Lower lobe of right lung (tissue), 2 donors: ENCODE data around the gene CEP131. TPM values are rescaled to one million over a fixed set of nuclear protein-coding genes. Genes with fewer than 3 reads are reported as not detected.
A peak's percentile ranks its signal among the peaks of the same experiment; 100 is the strongest.

Source experiments
- ATAC-seq, 2 donors: fragments of 200-7000 bp; cut with Tn5 transposase; one replicate each; pipeline ENCODE4 v1.9.1; 2020 to 2022; ENCODE audit warnings: mild to moderate bottlenecking in 2 of 2, moderate library complexity in 2 of 2
- DNase-seq: peaks from one replicate; pipeline ENCODE4 v3.0.0-alpha.2; 2020
- H3K27ac ChIP-seq: fragments of 200-600 bp; one replicate; pipeline ENCODE4 v1.8.0; 2022
- H3K27me3 ChIP-seq: fragments of 200-600 bp; one replicate; pipeline ENCODE4 v1.8.0; 2022; ENCODE audit warnings: low read depth
- H3K36me3 ChIP-seq: fragments of 200-600 bp; one replicate; pipeline ENCODE4 v1.8.0; 2022; ENCODE audit warnings: mild to moderate bottlenecking
- H3K4me1 ChIP-seq: fragments of 200-600 bp; one replicate; pipeline ENCODE4 v1.8.0; 2022
- H3K4me3 ChIP-seq: fragments of 200-600 bp; one replicate; pipeline ENCODE4 v1.8.0; 2022; ENCODE audit warnings: mild to moderate bottlenecking
- H3K9me3 ChIP-seq: fragments of 200-600 bp; one replicate; pipeline ENCODE4 v1.8.0; 2022
- CTCF ChIP-seq: fragments of 200-600 bp; IDR thresholded peaks from one replicate; pipeline ENCODE4 v1.8.0; 2022; ENCODE audit warnings: antibody characterized with exemption, mild to moderate bottlenecking
- intact Hi-C: fragments of 100-400 bp; cut with DNase I; formaldehyde crosslinking; loops from one replicate; pipeline ENCODE4 v1.11.0; 2022
- total RNA-seq: library from RNA; stranded (reverse); fragmentation: NEBNext Ultra II Directional; extraction: Animal tissue kit (Norgen Biotek cat#: 25700); gene quantifications from one replicate; pipeline ENCODE4 v1.2.1, GENCODE V29; 2021
- donor health status: DM: no; HTN: yes; CAD: no; lungs with severe emphysema.

CEP131 gene
- total RNA-seq, 1 donor from 2014 or later: 8.3 TPM

DNA sequence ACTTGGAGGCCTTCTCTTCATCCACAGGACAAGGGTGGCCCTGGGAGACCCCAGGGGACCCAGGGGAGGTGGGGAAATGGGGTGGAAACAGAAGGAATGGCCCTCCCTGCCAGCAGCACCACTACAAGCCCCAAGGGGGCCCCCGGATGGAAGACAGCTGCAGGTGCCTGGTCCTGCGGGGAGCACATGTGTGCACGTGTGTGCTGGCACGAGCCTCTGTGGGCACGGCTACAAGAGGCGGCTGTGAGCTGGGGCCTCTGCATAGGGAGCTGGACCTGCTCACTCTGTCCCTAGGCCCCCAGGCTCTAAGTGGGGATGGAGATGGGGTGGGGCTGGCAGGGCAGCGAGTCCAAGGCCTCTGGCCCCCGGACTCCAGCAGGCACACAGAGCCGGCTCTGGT lies 43.5 kb downstream of the CEP131 start:
- H3K27ac ChIP-seq: no peak overlapping the region
- H3K4me1 ChIP-seq: no peaks in the 10 kb centered on the region
- DNase-seq: no peak
- H3K9me3 ChIP-seq: no peaks in the 10 kb centered on the region
- H3K4me3 ChIP-seq: no peak overlapping the region
- no peaks in the 10 kb centered on the region for H3K36me3 ChIP-seq
- ATAC-seq: no peak
- intact Hi-C loops: no loop called here
- TF ChIP-seq CTCF: no peak
- H3K27me3 ChIP-seq: peaks cover 5% of the 10 kb centered on the region

DNA sequence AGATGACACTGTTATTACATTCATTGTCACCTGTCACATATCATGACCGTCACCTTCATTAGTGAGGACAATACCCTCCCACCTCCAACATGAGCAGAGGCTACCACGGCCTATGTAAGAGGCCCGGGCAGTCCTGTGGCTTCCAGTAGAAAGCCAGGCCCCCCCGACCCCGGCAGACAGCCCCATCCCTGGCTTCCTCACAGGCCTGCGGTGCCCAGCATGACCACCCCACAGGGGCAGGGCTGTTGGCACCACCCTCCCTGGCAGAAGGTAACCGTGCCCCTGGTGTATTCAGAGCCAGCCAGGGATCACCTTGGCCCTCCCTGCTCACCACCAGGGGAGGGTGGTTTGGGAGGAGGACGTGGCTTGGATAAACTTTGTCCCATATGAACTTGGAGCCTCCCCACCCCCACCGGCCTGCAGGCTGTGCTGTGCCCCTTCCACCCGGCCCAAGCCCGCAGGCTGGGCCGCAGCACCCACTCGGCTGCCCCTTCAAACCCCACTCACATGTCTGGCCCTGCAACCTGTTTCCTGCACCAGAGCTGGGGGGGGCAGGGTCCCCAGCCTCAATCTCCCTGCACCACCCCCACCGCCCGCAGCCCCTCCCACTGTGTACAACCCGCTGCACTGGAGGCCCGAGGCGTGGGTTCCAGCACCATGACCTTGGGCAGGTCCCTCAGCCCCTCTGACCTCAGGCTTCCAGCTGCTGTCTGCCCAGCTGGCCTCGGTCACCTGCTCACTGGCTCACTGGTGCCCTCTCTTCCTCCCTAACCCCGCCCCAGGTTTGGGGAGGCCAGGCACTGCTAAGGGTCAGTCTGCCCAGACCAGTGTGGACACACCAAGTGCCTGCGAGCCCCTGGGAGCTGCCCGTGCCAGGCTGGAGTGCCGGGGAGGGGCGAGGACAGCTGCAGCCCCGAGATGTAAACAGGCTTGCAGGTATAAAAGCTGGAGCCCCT lies 44.4 kb downstream of the CEP131 start:
- peaks cover 5% of the 10 kb centered on the region for H3K27me3 ChIP-seq
- H3K9me3 ChIP-seq: no peaks in the 10 kb centered on the region
- no peaks in the 10 kb centered on the region for H3K36me3 ChIP-seq
- no peaks in the 10 kb centered on the region for H3K4me1 ChIP-seq
- ATAC-seq (no peak), DNase-seq (no peak)
- no peak for TF ChIP-seq CTCF
- intact Hi-C loops: no loop called here
- H3K4me3 ChIP-seq: no peak overlapping the region
- no peak overlapping the region for H3K27ac ChIP-seq

GRCh38 chr17:81176666-81177065 lies 46.1 kb downstream of the CEP131 start:
- no peaks in the 10 kb centered on the region for H3K36me3 ChIP-seq
- intact Hi-C loops: no loop called here
- no peak overlapping the region for H3K4me3 ChIP-seq
- H3K27ac ChIP-seq: no peak overlapping the region
- peak; percentile 11 for TF ChIP-seq CTCF
- peaks cover 8% of the 10 kb centered on the region for H3K4me1 ChIP-seq
- no peaks in the 10 kb centered on the region for H3K9me3 ChIP-seq
- no peak for DNase-seq
- no peak for ATAC-seq
- peaks cover 2% of the 10 kb centered on the region for H3K27me3 ChIP-seq

DNA sequence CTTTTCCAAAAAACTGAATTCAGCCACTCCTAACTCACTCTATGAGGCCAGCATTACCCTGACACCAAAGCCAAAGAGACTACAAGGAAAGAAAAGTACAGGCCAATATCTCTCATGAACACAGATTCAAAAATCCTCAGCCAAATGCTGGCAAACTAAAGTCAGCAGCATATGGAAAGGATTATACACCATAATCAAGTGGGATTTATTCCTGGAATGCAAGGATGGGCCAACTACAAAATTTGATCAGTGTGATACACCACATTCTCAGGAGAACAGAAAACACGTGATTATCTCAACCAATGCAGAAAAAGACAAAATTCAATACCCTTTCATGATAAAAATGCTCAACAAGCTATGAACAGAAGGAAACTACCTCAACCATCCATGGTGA lies 49.0 kb downstream of the CEP131 start:
- Histone ChIP-seq H3K4me3 (no peak overlapping the region), H3K27ac (no peak overlapping the region), H3K4me1 (peaks cover 8% of the 10 kb centered on the region), H3K27me3 (no peaks in the 10 kb centered on the region), H3K9me3 (no peaks in the 10 kb centered on the region), H3K36me3 (no peaks in the 10 kb centered on the region)
- intact Hi-C loops: no loop called here
- DNase-seq: no peak
- TF ChIP-seq CTCF: no peak
- ATAC-seq: no peak

DNA sequence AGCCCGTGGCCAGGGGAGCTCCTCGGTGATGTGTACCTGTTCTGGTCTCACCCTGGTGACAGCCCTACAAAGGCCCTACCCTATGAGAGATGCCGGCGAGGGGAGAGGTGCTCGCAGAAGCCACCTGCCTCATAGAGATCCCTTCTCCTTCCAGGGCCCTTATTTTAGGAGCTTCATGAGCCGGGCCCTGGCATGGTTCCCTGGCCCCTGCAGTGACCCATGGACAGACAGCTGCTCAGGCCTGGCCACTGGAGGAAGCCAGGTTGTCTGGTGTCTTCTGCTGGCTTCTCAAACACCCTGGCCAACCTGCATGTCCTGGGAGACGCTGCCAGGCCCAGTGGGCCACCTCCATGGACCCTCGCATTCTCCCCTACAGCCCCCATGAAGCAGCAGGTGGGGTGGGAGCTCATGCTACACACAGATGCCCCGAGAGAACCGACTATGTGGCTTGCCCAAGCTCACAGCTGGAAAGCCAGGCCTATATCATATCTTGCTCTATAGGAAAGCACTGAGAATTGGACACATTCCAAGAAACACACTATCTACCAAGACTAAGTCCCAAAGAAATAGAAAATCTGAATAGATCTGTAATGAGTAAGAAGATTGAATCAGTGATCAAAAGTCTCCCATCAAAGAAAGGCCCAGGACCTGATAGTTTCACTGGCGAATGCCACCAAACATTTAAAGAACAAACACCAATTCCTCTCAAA lies 49.6 kb downstream of the CEP131 start:
- Histone ChIP-seq H3K9me3 (no peaks in the 10 kb centered on the region), H3K4me3 (no peak overlapping the region), H3K27me3 (no peaks in the 10 kb centered on the region), H3K27ac (no peak overlapping the region), H3K36me3 (no peaks in the 10 kb centered on the region), H3K4me1 (peaks cover 8% of the 10 kb centered on the region)
- ATAC-seq: no peak
- intact Hi-C loops: no loop called here
- DNase-seq: no peak
- no peak for TF ChIP-seq CTCF
